Osteoblast (primary cell): ENCODE measurements around the gene SPRR1A. TPM values are rescaled to one million over a fixed set of nuclear protein-coding genes. Genes with fewer than 3 reads are reported as not detected.

Source experiments
- DNase-seq: peaks from one replicate; pipeline ENCODE4 v3.0.0; 2011; ENCODE audit warnings: low spot score, mixed read lengths; ENCODE audit not compliant: insufficient read length; ENCODE audit errors: missing footprints
- H2AFZ ChIP-seq: 2 replicates; pipeline ENCODE4 v1.6.0; 2011; ENCODE audit warnings: mild to moderate bottlenecking, low read length
- H3K27ac ChIP-seq: 2 replicates; pipeline ENCODE4 v1.5.1; 2011; ENCODE audit warnings: mild to moderate bottlenecking, low read depth, low read length, moderate library complexity
- H3K27me3 ChIP-seq: 2 replicates; pipeline ENCODE4 v1.6.0; 2012; ENCODE audit warnings: mild to moderate bottlenecking, control low read depth, inconsistent platforms, low read length, moderate library complexity; ENCODE audit not compliant: insufficient read depth
- H3K36me3 ChIP-seq: 2 replicates; pipeline ENCODE4 v1.5.1; 2011; ENCODE audit warnings: mild to moderate bottlenecking, low read length, control low read depth, moderate library complexity; ENCODE audit not compliant: insufficient read depth
- H3K4me1 ChIP-seq: 2 replicates; pipeline ENCODE4 v1.5.1; 2011; ENCODE audit warnings: mild to moderate bottlenecking, low read length, control low read depth, moderate library complexity; ENCODE audit not compliant: insufficient read depth
- H3K4me2 ChIP-seq: 2 replicates; pipeline ENCODE4 v1.6.0; 2011; ENCODE audit warnings: mild to moderate bottlenecking, low read length; ENCODE audit not compliant: insufficient read depth
- H3K4me3 ChIP-seq: fragments of 200-600 bp; sonication (generic); 3 replicates; pipeline ENCODE4 v1.5.1; 2012; ENCODE audit warnings: mild to moderate bottlenecking, low read length, inconsistent platforms; ENCODE audit not compliant: insufficient read depth
- H3K79me2 ChIP-seq: 2 replicates; pipeline ENCODE4 v1.6.0; 2012; ENCODE audit warnings: mild to moderate bottlenecking, low read length, control low read depth, inconsistent platforms; ENCODE audit not compliant: insufficient read depth
- H3K9me3 ChIP-seq: 2 replicates; pipeline ENCODE4 v1.5.1; 2011; ENCODE audit warnings: low read depth, low read length, control low read depth
- H4K20me1 ChIP-seq: 2 replicates; pipeline ENCODE4 v1.6.0; 2012; ENCODE audit warnings: mild to moderate bottlenecking, low read length, control low read depth; ENCODE audit not compliant: insufficient read depth
- CTCF ChIP-seq: IDR thresholded peaks from 2 replicates; pipeline ENCODE4 v1.5.1; 2011; ENCODE audit warnings: mild to moderate bottlenecking, low read depth, low read length, moderate library complexity; ENCODE audit errors: extremely low read depth
- total RNA-seq: library from RNA; depleted of rRNA; stranded (reverse); fragments of >200 nt; gene quantifications from 2 replicates; pipeline ENCODE4 v1.2.3, GENCODE V29; 2012

SPRR1A gene, protein sequence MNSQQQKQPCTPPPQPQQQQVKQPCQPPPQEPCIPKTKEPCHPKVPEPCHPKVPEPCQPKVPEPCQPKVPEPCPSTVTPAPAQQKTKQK
- total RNA-seq, result not detected in 2 replicates

GRCh38 chr1:152983743-152984142 lies at the start of gene SPRR1A:
TSS of gene SPRR1A (plus strand) at chr1:152984081. CDS start at chr1:152985231, 1,150 bp downstream.
- H3K4me1 ChIP-seq, result no peaks in the 10 kb centered on the region
- H3K4me2 ChIP-seq, result no peak within 1 kb of the TSS
- H2AFZ ChIP-seq, result no peak within 1 kb of the TSS
- peak; percentile 31 for DNase-seq
- H4K20me1 ChIP-seq, result no peaks in the 10 kb centered on the region
- no peaks in the 10 kb centered on the region for H3K36me3 ChIP-seq
- H3K9me3 ChIP-seq, result no peaks in the 10 kb centered on the region
- H3K27ac ChIP-seq, result no peak within 1 kb of the TSS
- H3K4me3 ChIP-seq, result no peak within 1 kb of the TSS
- no peaks in the 10 kb centered on the region for H3K79me2 ChIP-seq
- H3K27me3 ChIP-seq, result no peaks in the 10 kb centered on the region
- TF ChIP-seq CTCF, result no peak

- DNase-seq, result no peak
- Histone ChIP-seq H3K4me3 (no peak overlapping the region), H3K79me2 (no peaks in the 10 kb centered on the region), H3K4me1 (no peaks in the 10 kb centered on the region), H3K27me3 (no peaks in the 10 kb centered on the region), H3K27ac (no peak overlapping the region), H4K20me1 (no peaks in the 10 kb centered on the region), H2AFZ (no peak overlapping the region), H3K4me2 (no peak overlapping the region), H3K9me3 (no peaks in the 10 kb centered on the region), H3K36me3 (no peaks in the 10 kb centered on the region)
- no peak for TF ChIP-seq CTCF
Measured at GRCh38 chr1:152940614-152941013, 43.3 kb upstream of the SPRR1A start.

GRCh38 chr1:152941037-152941711 lies 42.7 kb upstream of the SPRR1A start:
- Histone ChIP-seq H3K79me2 (no peaks in the 10 kb centered on the region), H2AFZ (no peak overlapping the region), H3K9me3 (no peaks in the 10 kb centered on the region), H4K20me1 (no peaks in the 10 kb centered on the region), H3K4me2 (no peak overlapping the region), H3K4me3 (no peak overlapping the region), H3K27ac (no peak overlapping the region), H3K36me3 (no peaks in the 10 kb centered on the region), H3K27me3 (no peaks in the 10 kb centered on the region), H3K4me1 (no peaks in the 10 kb centered on the region)
- DNase-seq, result no peak
- no peak for TF ChIP-seq CTCF

DNA sequence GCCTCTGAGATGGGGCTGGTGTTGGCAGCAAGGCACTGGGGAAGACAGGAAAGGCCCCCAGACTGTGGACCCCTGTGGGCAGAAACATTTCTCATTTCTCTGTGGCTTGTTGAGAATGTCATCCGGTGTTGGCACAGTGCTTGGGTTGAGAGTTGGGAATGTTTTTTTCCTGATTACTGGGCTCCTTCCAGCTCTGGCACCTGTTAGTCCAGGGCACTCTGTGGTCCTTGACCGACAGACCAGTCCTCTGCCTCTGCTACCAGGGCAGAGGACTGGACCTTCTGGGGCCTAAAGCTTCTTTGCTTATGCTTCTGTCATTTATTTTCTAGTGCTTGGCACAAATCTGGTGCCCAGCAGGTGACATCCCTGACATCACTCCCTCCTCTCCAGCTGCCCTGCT lies 41.7 kb upstream of the SPRR1A start:
- no peak overlapping the region for H2AFZ ChIP-seq
- no peaks in the 10 kb centered on the region for H4K20me1 ChIP-seq
- H3K4me2 ChIP-seq, result no peak overlapping the region
- H3K9me3 ChIP-seq, result no peaks in the 10 kb centered on the region
- no peak for DNase-seq
- H3K36me3 ChIP-seq, result no peaks in the 10 kb centered on the region
- H3K4me1 ChIP-seq, result no peaks in the 10 kb centered on the region
- H3K27ac ChIP-seq, result no peak overlapping the region
- H3K79me2 ChIP-seq, result no peaks in the 10 kb centered on the region
- H3K4me3 ChIP-seq, result no peak overlapping the region
- no peak for TF ChIP-seq CTCF
- no peaks in the 10 kb centered on the region for H3K27me3 ChIP-seq
